ENCODE results near the gene TPGS2.
"Not testable (repeated sequence)": the region's sequence is repeated elsewhere in the genome, so short reads cannot be mapped to it uniquely, and the experiment has no call there.

The TPGS2 gene

DNA sequence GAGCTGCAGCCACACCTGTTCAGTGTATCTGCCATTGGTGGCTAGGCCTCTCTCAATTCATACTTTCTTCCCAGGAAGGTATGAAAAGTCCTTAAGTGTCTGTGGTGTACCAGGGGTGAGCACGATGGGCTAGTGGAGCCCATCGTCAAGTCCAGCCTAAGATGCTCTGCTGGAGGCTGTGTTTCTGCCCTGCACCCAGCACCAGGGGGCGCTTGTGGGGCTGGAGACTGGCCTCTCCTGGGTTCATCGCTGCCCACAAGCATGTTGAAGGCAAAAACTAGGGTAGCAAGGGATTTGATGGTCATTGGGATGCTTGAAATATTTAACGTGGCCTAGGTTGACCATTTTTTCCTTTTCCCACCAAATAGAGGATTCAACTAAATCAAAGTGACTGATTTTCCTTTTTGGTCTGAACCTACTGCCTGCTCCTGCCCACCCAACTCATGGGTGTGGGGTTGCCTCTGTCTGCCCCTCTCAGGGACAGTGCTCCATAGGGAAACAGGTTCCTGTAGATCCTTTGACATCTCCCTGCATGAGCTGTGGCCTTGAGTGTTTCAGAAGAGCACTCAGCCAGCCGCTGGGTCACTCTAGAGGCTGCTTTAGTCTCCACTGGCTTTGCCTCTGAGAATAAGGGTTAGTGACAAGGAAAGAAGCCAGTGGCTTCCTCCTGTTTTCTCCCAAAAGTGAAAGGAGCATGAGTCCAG lies 59.0 kb downstream of the TPGS2 start:
- no peaks in the 10 kb centered on the region for H3K9me3 ChIP-seq
- no peak overlapping the region for H3K4me2 ChIP-seq
- TF ChIP-seq Cebpa-rat (IDR thresholded peaks at IDR 0.05) = no peak
- no peaks in the 10 kb centered on the region for H3K36me3 ChIP-seq
- peaks cover 18% of the 10 kb centered on the region for H3K4me1 ChIP-seq
- no peak overlapping the region for H3K4me3 ChIP-seq
- H3K27ac ChIP-seq = no peak overlapping the region
- no peaks in the 10 kb centered on the region for H3K27me3 ChIP-seq
- H3K9ac ChIP-seq = no peak overlapping the region
- no peaks in the 10 kb centered on the region for H4K20me1 ChIP-seq

DNA sequence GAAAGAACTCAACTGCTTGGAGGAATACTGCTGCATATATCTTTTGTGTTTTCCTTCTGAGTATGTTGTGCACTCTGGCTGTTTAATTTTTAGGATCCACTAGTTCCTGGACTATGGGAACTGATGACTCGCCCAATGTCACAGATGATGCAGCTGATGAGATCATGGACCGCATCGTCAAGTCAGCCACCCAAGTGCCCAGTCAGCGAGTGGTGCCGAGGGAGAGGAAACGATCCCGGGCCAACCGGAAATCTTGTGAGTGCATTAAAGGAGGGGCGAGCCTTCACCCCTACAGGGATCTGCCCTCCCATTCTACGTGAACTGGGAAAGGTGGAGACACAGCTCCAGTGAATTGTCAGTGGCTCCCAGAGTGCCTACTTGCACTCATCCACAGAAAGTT lies 59.6 kb downstream of the TPGS2 start:
- Histone ChIP-seq H3K9me3 (no peaks in the 10 kb centered on the region), H3K36me3 (no peaks in the 10 kb centered on the region), H3K4me2 (no peak overlapping the region), H4K20me1 (no peaks in the 10 kb centered on the region), H3K4me3 (no peak overlapping the region), H3K4me1 (peaks cover 16% of the 10 kb centered on the region), H3K9ac (no peak overlapping the region), H3K27ac (no peak overlapping the region), H3K27me3 (no peaks in the 10 kb centered on the region)
- no peak for TF ChIP-seq Cebpa-rat (IDR thresholded peaks at IDR 0.05)

DNA sequence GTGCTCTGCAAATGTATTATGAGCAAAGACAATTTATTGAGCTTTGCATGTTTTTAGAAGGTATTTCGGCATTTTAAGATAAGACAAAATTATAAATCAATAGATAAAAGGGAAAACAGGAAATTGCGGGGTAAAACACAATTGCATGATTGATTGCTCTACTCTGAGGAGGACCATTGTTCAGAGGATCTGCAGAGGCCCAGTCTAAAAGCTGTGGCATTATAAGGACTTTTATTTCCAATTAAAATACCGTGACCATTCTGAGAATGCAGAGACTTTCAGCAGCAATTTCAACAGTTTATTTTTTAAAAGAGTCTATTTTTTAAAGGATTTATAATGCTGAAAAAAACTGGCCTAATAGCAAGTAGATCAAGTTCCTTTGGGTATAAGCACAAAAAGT lies 62.0 kb downstream of the TPGS2 start:
- H3K27ac ChIP-seq = no peak overlapping the region
- no peaks in the 10 kb centered on the region for H3K27me3 ChIP-seq
- H3K9ac ChIP-seq = no peak overlapping the region
- H3K9me3 ChIP-seq = 0 out of 2 replicates have a peak, but pooled peaks cover 6% of the 10 kb centered on the region
- H3K4me1 ChIP-seq = peaks cover 13% of the 10 kb centered on the region
- H3K36me3 ChIP-seq = no peaks in the 10 kb centered on the region
- H3K4me3 ChIP-seq = no peak overlapping the region
- no peaks in the 10 kb centered on the region for H4K20me1 ChIP-seq
- no peak overlapping the region for H3K4me2 ChIP-seq
- no peak for TF ChIP-seq Cebpa-rat (IDR thresholded peaks at IDR 0.05)

DNA sequence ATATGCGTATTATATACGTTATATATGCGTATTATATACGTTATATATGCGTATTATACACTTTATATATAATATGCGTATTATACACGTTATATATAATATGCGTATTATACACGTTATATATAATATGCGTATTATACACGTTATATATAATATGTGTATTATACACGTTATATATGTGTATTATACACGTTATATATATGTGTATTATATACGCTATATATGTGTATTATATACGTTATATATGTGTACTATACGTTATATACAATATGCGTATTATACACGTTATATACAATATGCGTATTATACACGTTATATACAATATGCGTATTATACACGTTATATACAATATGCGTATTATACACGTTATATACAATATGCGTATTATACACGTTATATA lies 65.8 kb downstream of the TPGS2 start:
- not testable (repeated sequence) for H3K27me3 ChIP-seq, H3K4me2 ChIP-seq, H3K9me3 ChIP-seq, H3K36me3 ChIP-seq, H3K9ac ChIP-seq, H3K27ac ChIP-seq, H3K4me3 ChIP-seq, H4K20me1 ChIP-seq
- H3K4me1 ChIP-seq = peaks cover 20% of the 10 kb centered on the region

DNA sequence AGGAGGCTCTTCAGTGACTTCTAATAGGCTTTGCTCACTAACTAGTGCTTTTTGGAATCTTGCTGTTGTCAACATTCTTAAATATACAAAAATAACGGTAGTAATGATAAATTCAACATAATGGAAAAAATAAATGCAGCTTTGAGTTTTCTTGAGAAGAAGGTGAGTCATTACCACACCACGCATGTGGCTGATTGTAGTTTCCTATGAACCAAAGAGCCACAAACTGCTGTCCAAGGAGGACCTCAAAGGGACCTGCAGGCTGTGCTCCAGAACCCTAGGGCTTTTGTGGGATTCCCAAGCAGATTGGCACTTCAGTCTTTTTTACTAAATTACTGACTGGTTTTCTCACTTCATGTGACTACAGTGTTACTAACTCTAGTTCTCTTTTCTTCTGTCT lies 66.7 kb downstream of the TPGS2 start:
- no peak overlapping the region for H3K27ac ChIP-seq
- H3K4me1 ChIP-seq = peaks cover 20% of the 10 kb centered on the region
- no peaks in the 10 kb centered on the region for H3K36me3 ChIP-seq
- H4K20me1 ChIP-seq = no peaks in the 10 kb centered on the region
- H3K4me3 ChIP-seq = no peak overlapping the region
- 0 out of 2 replicates have a peak, but pooled peaks cover 7% of the 10 kb centered on the region for H3K9me3 ChIP-seq
- no peak overlapping the region for H3K9ac ChIP-seq
- H3K4me2 ChIP-seq = no peak overlapping the region
- no peak for TF ChIP-seq Cebpa-rat (IDR thresholded peaks at IDR 0.05)
- H3K27me3 ChIP-seq = no peaks in the 10 kb centered on the region

DNA sequence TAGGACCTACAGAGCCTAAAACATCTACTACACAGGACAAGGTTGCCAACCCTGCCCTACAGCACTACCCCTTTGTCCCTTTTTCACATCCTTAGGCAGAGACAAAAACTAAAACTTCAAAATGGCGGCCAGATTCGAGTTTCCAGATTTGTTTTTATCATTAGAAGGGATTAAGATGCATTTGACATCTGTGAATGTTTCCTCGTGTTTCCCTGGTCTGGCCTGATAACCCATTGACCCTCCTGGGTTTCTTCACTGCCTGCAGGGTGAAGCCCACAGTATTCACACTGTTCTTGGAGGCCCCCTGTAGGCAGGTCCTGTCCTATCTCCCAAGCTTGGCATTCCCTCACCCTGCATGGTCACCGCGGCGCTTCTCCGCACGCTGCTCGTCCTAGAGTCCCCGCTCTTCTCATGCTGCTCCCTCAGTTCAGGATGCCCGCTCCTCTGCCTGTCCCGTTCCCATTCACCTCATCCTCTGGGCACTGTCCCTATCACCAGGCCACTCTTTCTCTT lies 67.6 kb downstream of the TPGS2 start:
- H3K4me2 ChIP-seq = no peak overlapping the region
- H3K9ac ChIP-seq = no peak overlapping the region
- H4K20me1 ChIP-seq = no peaks in the 10 kb centered on the region
- no peak overlapping the region for H3K4me3 ChIP-seq
- no peak overlapping the region for H3K27ac ChIP-seq
- no peak for TF ChIP-seq Cebpa-rat (IDR thresholded peaks at IDR 0.05)
- H3K27me3 ChIP-seq = no peaks in the 10 kb centered on the region
- no peaks in the 10 kb centered on the region for H3K36me3 ChIP-seq
- peaks cover 20% of the 10 kb centered on the region for H3K4me1 ChIP-seq
- H3K9me3 ChIP-seq = 0 out of 2 replicates have a peak, but pooled peaks cover 7% of the 10 kb centered on the region

DNA sequence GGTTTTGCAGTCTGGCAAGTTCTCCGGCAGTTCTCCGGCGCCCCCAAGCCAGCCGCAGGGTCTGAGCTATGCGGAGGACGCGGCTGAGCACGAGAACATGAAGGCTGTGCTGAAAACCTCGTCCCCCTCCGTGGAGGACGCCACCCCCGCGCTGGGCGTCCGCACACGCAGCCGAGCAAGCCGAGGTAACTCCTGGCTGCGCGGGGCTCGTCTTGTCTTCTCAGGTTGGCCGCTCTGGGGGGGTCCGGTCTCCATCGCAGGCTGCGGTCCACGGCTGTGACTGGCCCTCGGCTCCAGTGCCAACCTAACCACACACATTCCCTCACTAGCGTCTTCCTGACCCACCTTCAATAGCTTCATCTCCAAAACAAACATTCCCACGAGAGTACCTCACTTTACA lies 68.2 kb downstream of the TPGS2 start:
- no peak for TF ChIP-seq Cebpa-rat (IDR thresholded peaks at IDR 0.05)
- Histone ChIP-seq H3K27me3 (no peaks in the 10 kb centered on the region), H3K36me3 (no peaks in the 10 kb centered on the region), H3K4me2 (no peak overlapping the region), H3K9ac (no peak overlapping the region), H3K9me3 (0 out of 2 replicates have a peak, but pooled peaks cover 7% of the 10 kb centered on the region), H3K4me3 (no peak overlapping the region), H3K27ac (peak overlapping the region; percentile 56; the same call in 1 of the 2 replicates), H4K20me1 (no peaks in the 10 kb centered on the region), H3K4me1 (peaks cover 20% of the 10 kb centered on the region)

DNA sequence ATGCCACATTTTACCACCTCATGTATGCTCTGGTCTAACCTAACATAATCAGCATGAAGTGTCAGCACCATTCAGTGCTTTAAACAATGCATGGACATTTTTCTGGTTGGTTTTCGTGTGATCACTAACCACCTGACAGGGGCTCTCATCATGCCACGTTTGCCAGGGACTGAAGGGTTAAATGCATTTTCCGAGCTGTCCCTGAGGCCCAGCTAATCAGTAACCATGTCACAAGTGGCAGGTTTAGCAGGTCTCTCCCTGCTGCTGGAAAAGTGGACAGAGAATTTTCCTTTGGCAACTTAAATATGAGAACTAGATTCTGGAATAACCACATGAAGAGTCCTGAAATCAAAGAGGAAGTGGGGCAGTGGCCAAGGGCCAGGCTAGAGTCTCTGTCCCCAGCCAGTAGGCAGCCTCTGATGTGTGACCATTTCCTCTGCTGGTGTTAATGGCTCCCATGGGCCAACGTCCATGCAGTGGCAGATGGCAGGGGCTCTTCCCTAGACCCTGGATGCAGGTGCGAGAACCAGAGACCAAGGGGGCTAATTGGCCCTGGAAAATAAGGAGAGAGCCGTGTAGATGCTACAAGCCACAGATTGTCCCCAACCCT lies 69.5 kb downstream of the TPGS2 start:
- Histone ChIP-seq H4K20me1 (no peaks in the 10 kb centered on the region), H3K4me1 (peaks cover 20% of the 10 kb centered on the region), H3K27ac (peak overlapping the region; percentile 56; the same call in 1 of the 2 replicates), H3K36me3 (no peaks in the 10 kb centered on the region), H3K27me3 (no peaks in the 10 kb centered on the region), H3K9me3 (0 out of 2 replicates have a peak, but pooled peaks cover 7% of the 10 kb centered on the region), H3K4me3 (no peak overlapping the region), H3K4me2 (peak overlapping the region; percentile 73), H3K9ac (no peak overlapping the region)
- no peak for TF ChIP-seq Cebpa-rat (IDR thresholded peaks at IDR 0.05)

DNA sequence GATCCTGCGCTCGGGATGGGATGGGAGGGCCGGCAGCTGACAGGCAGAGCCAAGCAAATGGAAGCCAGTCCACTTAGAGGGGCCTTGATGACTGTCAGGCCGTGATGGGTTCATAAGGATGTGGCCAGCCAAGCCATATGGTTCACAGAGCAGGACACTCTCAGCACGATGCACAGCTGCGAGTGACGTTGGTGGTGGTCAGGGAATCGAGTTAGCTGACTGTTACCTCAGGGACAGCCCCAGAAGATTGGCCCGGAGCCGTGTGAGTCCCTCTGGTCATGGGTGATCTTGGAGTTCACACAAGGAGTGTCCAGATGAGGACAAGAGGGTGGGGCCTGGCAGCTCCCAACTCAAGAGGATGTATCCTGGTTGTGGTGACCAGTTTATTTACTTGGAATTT lies 70.2 kb downstream of the TPGS2 start:
- H3K4me2 ChIP-seq = no peak overlapping the region
- 0 out of 2 replicates have a peak overlapping the region, but pooled peaks have one; percentile 44 for H3K27ac ChIP-seq
- H3K36me3 ChIP-seq = no peaks in the 10 kb centered on the region
- H3K4me1 ChIP-seq = peaks cover 20% of the 10 kb centered on the region
- H3K9me3 ChIP-seq = 0 out of 2 replicates have a peak, but pooled peaks cover 7% of the 10 kb centered on the region
- H3K4me3 ChIP-seq = no peak overlapping the region
- no peak overlapping the region for H3K9ac ChIP-seq
- no peaks in the 10 kb centered on the region for H3K27me3 ChIP-seq
- no peak for TF ChIP-seq Cebpa-rat (IDR thresholded peaks at IDR 0.05)
- H4K20me1 ChIP-seq = no peaks in the 10 kb centered on the region

DNA sequence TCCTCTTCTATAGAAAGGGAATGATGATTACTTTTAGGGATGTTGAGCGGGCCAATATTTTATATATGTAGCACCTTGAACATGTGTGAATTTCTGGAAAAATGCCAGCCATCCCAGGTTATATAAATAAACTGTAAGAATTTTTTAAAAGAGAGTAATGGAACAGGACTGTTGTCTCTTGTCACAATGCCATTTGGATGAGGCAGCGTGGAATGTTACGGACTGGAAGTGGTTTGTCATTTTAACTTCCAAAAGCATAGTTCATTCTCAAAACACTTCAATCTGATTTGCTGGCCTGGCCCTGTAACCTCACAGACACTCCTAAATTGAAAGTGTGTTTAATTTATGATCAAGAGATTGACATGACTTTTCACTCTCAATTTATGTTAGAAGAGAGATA lies 70.8 kb downstream of the TPGS2 start:
- Histone ChIP-seq H3K27me3 (no peaks in the 10 kb centered on the region), H3K9me3 (0 out of 2 replicates have a peak, but pooled peaks cover 7% of the 10 kb centered on the region), H4K20me1 (no peaks in the 10 kb centered on the region), H3K4me2 (no peak overlapping the region), H3K9ac (no peak overlapping the region), H3K4me1 (peaks cover 20% of the 10 kb centered on the region), H3K4me3 (no peak overlapping the region), H3K27ac (no peak overlapping the region), H3K36me3 (no peaks in the 10 kb centered on the region)
- TF ChIP-seq Cebpa-rat (IDR thresholded peaks at IDR 0.05) = no peak

Measured in BLaER1 (cell line).